SU-DHL-6 (cell line): ENCODE measurements around the gene PTPRN2.

ENCODE experiments used
- H2AFZ ChIP-seq: fragments of 200-600 bp; sonication (generic); 2 replicates; pipeline ENCODE4 v1.6.1; 2014; ENCODE audit warnings: low read depth, mild to moderate bottlenecking, moderate library complexity, mixed read lengths, antibody characterized with exemption, low read length; ENCODE audit not compliant: severe bottlenecking
- H3F3A ChIP-seq: fragments of 200-600 bp; shearing (Covaris generic); 2 replicates; pipeline ENCODE4 v1.6.0; 2016; ENCODE audit warnings: antibody characterized with exemption, mild to moderate bottlenecking; ENCODE audit not compliant: insufficient read depth
- H3K27ac ChIP-seq: fragments of 200-600 bp; sonication (generic); 2 replicates; pipeline ENCODE4 v1.5.1; 2016; ENCODE audit warnings: low read depth, mild to moderate bottlenecking, low read length, moderate library complexity, mixed read lengths
- H3K27me3 ChIP-seq: fragments of 200-600 bp; sonication (generic), shearing (Covaris generic); 2 replicates; pipeline ENCODE4 v1.6.0; 2014; ENCODE audit warnings: mild to moderate bottlenecking, low read length
- H3K36me3 ChIP-seq: fragments of 200-600 bp; sonication (generic); 2 replicates; pipeline ENCODE4 v1.6.1; 2014; ENCODE audit warnings: mild to moderate bottlenecking, low read length, mixed read lengths
- H3K4me2 ChIP-seq: fragments of 300-600, 200-600 bp; shearing (Covaris generic), sonication (generic); 2 replicates; pipeline ENCODE4 v1.6.0; 2014; ENCODE audit warnings: low read length, low read depth, mild to moderate bottlenecking; ENCODE audit not compliant: poor library complexity, severe bottlenecking
- H3K4me3 ChIP-seq: fragments of 200-600 bp; sonication (generic); 2 replicates; pipeline ENCODE4 v1.5.1; 2014; ENCODE audit warnings: antibody characterized with exemption, low read length, mild to moderate bottlenecking, mixed read lengths; ENCODE audit not compliant: insufficient read depth, poor library complexity, severe bottlenecking
- H3K79me2 ChIP-seq: fragments of 200-600 bp; sonication (generic); 2 replicates; pipeline ENCODE4 v1.6.1; 2014; ENCODE audit warnings: mild to moderate bottlenecking, low read length, moderate library complexity; ENCODE audit not compliant: insufficient read depth
- H3K9ac ChIP-seq: fragments of 200-600 bp; sonication (generic); 2 replicates; pipeline ENCODE4 v1.7.0; 2014; ENCODE audit warnings: mild to moderate bottlenecking, low read length
- H3K9me2 ChIP-seq: fragments of 200-600 bp; sonication (generic); replicated peaks from 2 replicates; pipeline ENCODE4 v1.6.1; 2014; ENCODE audit warnings: low read length; ENCODE audit not compliant: insufficient read depth
- H3K9me3 ChIP-seq: fragments of 200-600 bp; sonication (generic); 2 replicates; pipeline ENCODE4 v1.6.1; 2014; ENCODE audit warnings: low read length, mixed read lengths; ENCODE audit not compliant: insufficient read depth
- H4K20me1 ChIP-seq: fragments of 200-600 bp; sonication (generic); 2 replicates; pipeline ENCODE4 v1.6.1; 2014; ENCODE audit warnings: low read depth, mild to moderate bottlenecking, antibody characterized with exemption, low read length, moderate library complexity, mixed read lengths
- CTCF ChIP-seq: fragments of 200-600 bp; sonication (generic); IDR thresholded peaks from one replicate; pipeline ENCODE4 v1.5.1; 2017; ENCODE audit warnings: antibody characterized with exemption, mild to moderate bottlenecking, low read length, moderate library complexity; ENCODE audit not compliant: insufficient read depth, poor library complexity, severe bottlenecking
- EZH2phosphoT487 ChIP-seq: fragments of 200-600 bp; sonication (generic), shearing (Covaris generic); conservative IDR thresholded peaks from 2 replicates; pipeline ENCODE4 v1.6.1; 2018; ENCODE audit warnings: mild to moderate bottlenecking, antibody characterized with exemption, low read length, moderate library complexity, mixed read lengths

The PTPRN2 gene

GRCh38 chr7:158588085-158588877 is 658 bp upstream of the PTPRN2 start:
- H3K36me3 ChIP-seq, result no peaks in the 10 kb centered on the region
- H3K9me3 ChIP-seq, result no peaks in the 10 kb centered on the region
- H3F3A ChIP-seq, result no peaks in the 10 kb centered on the region
- H4K20me1 ChIP-seq, result no peaks in the 10 kb centered on the region
- TF ChIP-seq EZH2phosphoT487, result no peak
- TF ChIP-seq CTCF, result no peak
- H3K9ac ChIP-seq, result no peak overlapping the region
- no peaks in the 10 kb centered on the region for H3K27me3 ChIP-seq
- no peak overlapping the region for H3K27ac ChIP-seq
- no peak overlapping the region for H2AFZ ChIP-seq
- no peaks in the 10 kb centered on the region for H3K9me2 ChIP-seq
- H3K4me2 ChIP-seq, result no peak overlapping the region
- no peak overlapping the region for H3K4me3 ChIP-seq
- H3K79me2 ChIP-seq, result no peaks in the 10 kb centered on the region

GRCh38 chr7:158586499-158587161 is 993 bp downstream of the PTPRN2 start:
- Histone ChIP-seq H3K9me2 (no peaks in the 10 kb centered on the region), H3K4me2 (no peak overlapping the region), H3K27ac (no peak overlapping the region), H4K20me1 (no peaks in the 10 kb centered on the region), H3K9me3 (no peaks in the 10 kb centered on the region), H3K27me3 (no peaks in the 10 kb centered on the region), H3K4me3 (no peak overlapping the region), H3K79me2 (no peaks in the 10 kb centered on the region), H2AFZ (no peak overlapping the region), H3K36me3 (no peaks in the 10 kb centered on the region), H3K9ac (no peak overlapping the region), H3F3A (no peaks in the 10 kb centered on the region)
- TF ChIP-seq EZH2phosphoT487, result no peak
- TF ChIP-seq CTCF, result no peak

GRCh38 chr7:158585721-158586498 is 1.7 kb downstream of the PTPRN2 start:
- Histone ChIP-seq H3K36me3 (no peaks in the 10 kb centered on the region), H3K27me3 (no peaks in the 10 kb centered on the region), H3K27ac (no peak overlapping the region), H3K4me2 (no peak overlapping the region), H3K9me2 (no peaks in the 10 kb centered on the region), H3K9me3 (no peaks in the 10 kb centered on the region), H3K4me3 (no peak overlapping the region), H2AFZ (no peak overlapping the region), H4K20me1 (no peaks in the 10 kb centered on the region), H3K79me2 (no peaks in the 10 kb centered on the region), H3F3A (no peaks in the 10 kb centered on the region), H3K9ac (no peak overlapping the region)
- TF ChIP-seq CTCF (no peak), EZH2phosphoT487 (no peak)
